ENCODE data around the gene CENPV.
"Not testable (repeated sequence)": the region's sequence is repeated elsewhere in the genome, so short reads cannot be mapped to it uniquely, and the experiment has no call there.

CENPV gene

GRCh38 chr17:16353317-16354174 is at the start of gene CENPV:
Gene CENPV, minus strand, starts transcription at chr17:16353469. Its CDS starts 33 bp downstream, at chr17:16353436.
- DNase-seq (ENCODE audit: low spot score) = peak; percentile 60

- DNase-seq (ENCODE audit: low spot score) = peak; percentile 92
Measured at GRCh38 chr17:16398270-16399267, 45.3 kb upstream of the CENPV start.

- peak; percentile 76 for DNase-seq (ENCODE audit: low spot score)
Measured at GRCh38 chr17:16396693-16397092, 43.4 kb upstream of the CENPV start.

GRCh38 chr17:16395887-16396286 is 42.6 kb upstream of the CENPV start:
- not testable (repeated sequence) for DNase-seq (ENCODE audit: low spot score)

GRCh38 chr17:16392491-16392890 is 39.2 kb upstream of the CENPV start:
- DNase-seq (ENCODE audit: low spot score) = not testable (repeated sequence)

DNA sequence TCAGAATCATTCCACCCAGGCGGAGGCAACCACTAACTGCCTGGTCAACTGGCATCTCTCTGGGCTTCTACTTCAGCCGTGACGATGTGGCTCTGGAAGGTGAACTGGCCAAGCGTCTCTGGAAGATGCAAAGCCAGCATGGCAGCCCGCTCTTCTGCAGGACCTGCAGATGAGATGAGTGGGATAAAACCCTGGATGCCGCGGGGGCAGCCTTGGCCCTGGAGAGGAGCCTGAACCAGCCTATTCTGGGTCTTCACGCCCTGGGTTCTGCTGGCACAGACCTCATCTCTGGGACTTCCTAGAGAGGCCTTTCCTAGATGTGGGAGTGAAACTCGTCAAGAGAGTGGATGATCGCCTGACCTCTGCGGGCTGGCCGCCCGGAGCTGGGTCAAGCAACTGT is 38.2 kb upstream of the CENPV start:
- no peak for DNase-seq (ENCODE audit: low spot score)

DNA sequence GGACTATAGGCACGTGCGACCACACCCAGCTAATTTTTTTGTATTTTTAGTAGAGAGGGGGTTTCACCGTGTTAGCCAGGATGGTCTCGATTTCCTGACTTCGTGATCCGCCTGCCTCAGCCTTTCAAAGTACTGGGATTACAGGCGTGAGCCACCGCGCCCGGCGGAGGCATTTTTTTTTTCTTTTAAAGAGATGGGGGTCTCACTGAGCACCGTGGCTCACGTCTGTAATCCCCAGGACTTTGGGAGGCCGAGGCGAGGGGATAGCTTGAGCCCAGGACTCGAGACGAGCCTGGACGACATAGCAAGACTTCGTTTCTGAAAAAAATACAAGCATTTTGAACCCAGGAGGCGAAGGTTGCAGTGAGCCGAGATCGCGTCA is 32.8 kb upstream of the CENPV start:
- not testable (repeated sequence) for DNase-seq (ENCODE audit: low spot score)

DNA sequence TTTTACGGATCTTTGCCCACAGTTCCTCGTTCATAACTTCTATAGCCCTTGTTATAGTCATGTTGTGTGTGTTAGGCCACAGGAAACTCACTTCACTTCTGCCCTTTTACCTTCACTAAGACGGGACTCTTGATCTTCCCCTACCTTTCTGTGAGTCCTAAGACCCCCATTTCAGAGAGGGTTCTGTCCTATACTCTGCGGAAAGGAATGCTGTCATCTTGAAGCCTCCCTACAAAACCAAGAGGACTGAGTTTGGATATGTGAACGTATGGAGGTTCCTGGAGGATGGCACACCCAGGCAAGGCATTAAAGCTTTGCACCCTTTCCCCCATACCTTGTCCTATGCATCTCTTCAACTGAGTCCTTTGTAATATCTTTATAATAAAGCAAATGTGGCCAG is 31.3 kb upstream of the CENPV start:
- DNase-seq (ENCODE audit: low spot score) = peak; percentile 60

DNA sequence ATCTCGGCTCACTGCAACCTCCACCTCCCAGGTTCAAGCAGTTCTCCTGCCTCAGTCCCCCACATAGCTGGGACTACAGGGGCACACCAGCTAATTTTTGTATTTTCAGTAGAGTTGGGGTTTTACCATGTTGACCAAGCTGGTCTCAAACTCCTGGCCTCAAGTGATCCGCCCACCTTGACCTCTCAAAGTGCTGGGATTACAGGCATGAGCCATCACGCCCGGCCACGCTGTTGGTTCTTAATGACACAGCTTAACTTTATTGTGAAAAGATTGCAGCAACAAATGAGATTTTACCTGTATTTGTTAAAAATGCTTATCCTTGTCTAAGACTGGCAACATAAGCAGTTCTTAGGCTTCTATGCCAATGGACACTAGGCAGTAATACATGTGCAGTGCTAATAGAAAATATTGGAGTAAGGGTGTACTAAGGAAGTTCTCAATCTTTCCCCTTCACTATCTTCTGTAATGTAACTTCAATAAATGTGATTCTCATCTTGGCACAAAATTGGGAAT is 30.6 kb upstream of the CENPV start:
- peak; percentile 59 for DNase-seq (ENCODE audit: low spot score)

DNA sequence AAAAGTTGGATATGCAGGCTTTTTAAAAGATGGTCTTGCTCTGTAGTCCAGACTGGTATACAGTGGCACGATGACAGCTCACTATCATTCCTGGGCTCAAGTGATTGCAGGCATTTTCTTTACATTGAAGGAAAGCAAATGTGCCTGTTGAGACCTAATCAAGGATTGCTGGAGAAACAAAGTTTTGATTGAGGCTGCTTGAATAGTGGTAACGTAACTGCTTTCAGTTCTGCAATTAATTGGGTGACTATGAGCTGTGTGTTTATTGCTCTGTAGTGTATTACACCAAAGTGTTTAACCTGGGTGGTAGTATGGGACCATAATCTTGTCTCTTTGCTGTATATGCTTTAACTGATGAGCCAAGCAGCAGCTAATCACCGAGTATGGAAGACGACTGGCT is 29.9 kb upstream of the CENPV start:
- peak; percentile 65 for DNase-seq (ENCODE audit: low spot score)

- DNase-seq (ENCODE audit: low spot score) = no peak
Measured at GRCh38 chr17:16381496-16381820, 28.2 kb upstream of the CENPV start.

DNA sequence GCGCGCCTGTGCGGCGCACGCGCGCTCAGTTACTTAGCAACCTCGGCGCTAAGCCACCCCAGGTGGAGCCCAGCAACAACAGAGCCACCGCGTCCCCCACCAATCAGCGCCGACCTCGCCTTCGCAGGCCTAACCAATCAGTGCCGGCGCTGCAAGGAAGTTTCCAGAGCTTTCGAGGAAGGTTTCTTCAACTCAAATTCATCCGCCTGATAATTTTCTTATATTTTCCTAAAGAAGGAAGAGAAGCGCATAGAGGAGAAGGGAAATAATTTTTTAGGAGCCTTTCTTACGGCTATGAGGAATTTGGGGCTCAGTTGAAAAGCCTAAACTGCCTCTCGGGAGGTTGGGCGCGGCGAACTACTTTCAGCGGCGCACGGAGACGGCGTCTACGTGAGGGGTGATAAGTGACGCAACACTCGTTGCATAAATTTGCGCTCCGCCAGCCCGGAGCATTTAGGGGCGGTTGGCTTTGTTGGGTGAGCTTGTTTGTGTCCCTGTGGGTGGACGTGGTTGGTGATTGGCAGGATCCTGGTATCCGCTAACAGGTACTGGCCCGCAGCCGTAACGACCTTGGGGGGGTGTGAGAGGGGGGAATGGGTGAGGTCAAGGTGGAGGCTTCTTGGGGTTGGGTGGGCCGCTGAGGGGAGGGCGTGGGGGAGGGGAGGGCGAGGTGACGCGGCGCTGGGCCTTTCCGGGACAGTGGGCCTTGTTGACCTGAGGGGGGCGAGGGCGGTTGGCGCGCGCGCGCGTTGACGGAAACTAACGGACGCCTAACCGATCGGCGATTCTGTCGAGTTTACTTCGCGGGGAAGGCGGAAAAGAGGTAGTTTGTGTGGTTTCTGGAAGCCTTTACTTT is 27.6 kb upstream of the CENPV start, which contains the start of gene UBB:
UBB (plus strand) TSS at position 452 of the 856 bp plus-strand sequence. CDS start 817 bp downstream, outside the sequence.
- DNase-seq (ENCODE audit: low spot score) = peak; percentile 98

GRCh38 chr17:16379654-16380053 is 26.4 kb upstream of the CENPV start:
- DNase-seq (ENCODE audit: low spot score) = peak; percentile 53

DNA sequence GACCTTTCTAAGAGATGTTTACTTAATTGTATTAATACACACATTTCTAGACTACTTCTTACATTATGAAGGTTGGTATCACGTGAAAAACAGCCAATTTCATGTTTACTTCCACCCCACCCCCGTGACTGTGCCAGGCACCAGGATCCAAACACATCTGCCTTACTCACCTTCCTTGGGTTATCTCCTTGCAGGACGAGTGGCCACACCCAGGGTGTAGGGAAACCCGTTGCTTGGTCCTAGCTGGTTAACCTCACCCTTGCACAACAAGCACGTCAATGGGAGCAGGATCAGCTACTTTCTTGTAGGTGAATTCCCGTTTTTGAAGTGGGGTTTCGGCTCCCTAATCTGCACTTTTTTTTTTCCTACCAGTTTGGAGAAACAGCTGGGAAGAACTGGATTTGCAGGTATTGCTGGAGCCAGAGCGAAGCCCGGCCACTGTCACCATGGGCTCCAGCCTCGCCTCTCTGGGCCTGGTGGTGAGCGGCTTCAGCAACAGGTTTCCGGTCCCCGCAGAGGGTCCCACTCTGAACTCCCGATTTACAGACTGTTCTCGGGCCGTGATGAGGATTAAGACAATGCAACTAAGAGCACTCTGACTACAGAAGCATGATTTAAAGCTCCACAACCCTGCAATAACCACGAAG is 25.5 kb upstream of the CENPV start:
- DNase-seq (ENCODE audit: low spot score) = peak; percentile 95

DNA sequence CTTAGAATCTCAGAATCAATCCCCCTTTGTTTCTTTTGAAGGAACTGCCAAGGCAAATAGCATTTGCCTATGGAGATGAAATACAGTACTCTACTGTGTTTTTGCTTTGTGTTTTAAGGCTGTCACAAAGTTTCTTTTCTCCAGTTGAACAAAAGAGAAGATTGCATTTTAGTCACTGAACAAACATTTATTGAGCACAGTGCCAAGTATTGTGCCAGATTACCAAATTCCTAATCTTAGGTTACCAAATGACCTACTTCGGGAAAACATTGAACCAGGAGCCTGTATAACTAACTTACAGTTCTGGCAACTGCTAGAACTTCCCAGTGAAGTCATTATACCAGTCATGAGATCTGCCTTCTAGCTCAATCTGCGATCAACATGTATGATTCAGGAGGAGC is 24.7 kb upstream of the CENPV start:
- DNase-seq (ENCODE audit: low spot score) = peak; percentile 86

GRCh38 chr17:16374146-16374938 is 21.1 kb upstream of the CENPV start:
- peak; percentile 49 for DNase-seq (ENCODE audit: low spot score)

GRCh38 chr17:16371742-16372141 is 18.5 kb upstream of the CENPV start:
- DNase-seq (ENCODE audit: low spot score) = peak; percentile 61

- peak; percentile 50 for DNase-seq (ENCODE audit: low spot score)
Measured at GRCh38 chr17:16364625-16365024, 11.4 kb upstream of the CENPV start.

GRCh38 chr17:16363749-16364536 is 10.7 kb upstream of the CENPV start:
- peak; percentile 94 for DNase-seq (ENCODE audit: low spot score)
